Ovary (tissue), 9 donors: ENCODE data around the gene CCDC167. TPM values are rescaled to one million over a fixed set of nuclear protein-coding genes. Genes with fewer than 3 reads are reported as not detected.

Source experiments
- polyA plus RNA-seq, 2 donors: library from polyadenylated mRNA; stranded (reverse); fragments of 200-250 nt in 1 of 2; fragments of 350-450 nt in 1 of 2; fragmentation: Illumina TruSeq in 1 of 2; extraction: RNeasy Lipid Tissue Mini Kit (QIAGEN cat#74804) in 1 of 2; gene quantifications; one replicate each; pipeline ENCODE4 v1.2.3, GENCODE V29; 2013 to 2014
- total RNA-seq, 7 donors: library from RNA; depleted of rRNA in 2 of 7; stranded (reverse); fragments of >200 nt in 2 of 7; fragmentation: NEBNext Ultra II Directional in 3 of 7; extraction: Animal tissue kit (Norgen Biotek cat#: 25700) in 3 of 7; gene quantifications; one replicate each; pipeline versions ENCODE4 v1.1.0 to v1.2.4, GENCODE V29; 2016 to 2023
- donor health status: DM: no; HTN: no; CAD: no; lungs with moderate emphysema.
- donor health status: DM: no; HTN: no; CAD: no.
- donor health status: Bipolar disorder and iron deficiency.
- donor health status: DM: yes; HTN: yes; CAD: no.
- donor health status: DM: no; HTN: no; CAD: no.
- donor health status: DM: yes; HTN: yes; CAD: no.

Gene CCDC167
- total and polyA plus RNA-seq, 9 donors = 4.4 to 21.9 (median 9.0) TPM

Other genes starting within 250 kb of the CCDC167 start
- 10 to 100 TPM in 5 of 7 donors, 1 to 10 TPM in 2; 8.6 to 17.7 (median 12.8) TPM for gene TBC1D22B, start 242.1 kb downstream of the CCDC167 start, total RNA-seq
- 10 to 100 TPM in 1 of 2 donors, 1 to 10 TPM in 1; 7.4 to 12.8 TPM for gene TBC1D22B, start 242.1 kb downstream of the CCDC167 start, polyA plus RNA-seq
- 1 to 10 TPM in 6 of 7 donors, under 1 TPM in 1; 0.48 to 4.6 (median 1.5) TPM for gene TMEM217, start 241.7 kb downstream of the CCDC167 start, total RNA-seq
- gene TMEM217, start 241.7 kb downstream of the CCDC167 start, polyA plus RNA-seq = 1 to 10 TPM in 1 of 2 donors, under 1 TPM in 1; 0.39 to 3.8 TPM
- 10 to 100 TPM in 6 of 7 donors, 1 to 10 TPM in 1; 10.0 to 19.9 (median 17.6) TPM for gene RNF8, start 145.9 kb downstream of the CCDC167 start, total RNA-seq
- 10 to 100 TPM; 15.3 to 27.1 TPM for gene RNF8, start 145.9 kb downstream of the CCDC167 start, polyA plus RNA-seq
- gene CMTR1, start 66.7 kb downstream of the CCDC167 start, total RNA-seq = 10 to 100 TPM; 18.7 to 45.0 (median 38.4) TPM
- 10 to 100 TPM; 27.9 to 42.0 TPM for gene CMTR1, start 66.7 kb downstream of the CCDC167 start, polyA plus RNA-seq
- 10 to 100 TPM in 5 of 7 donors, 1 to 10 TPM in 2; 4.4 to 24.5 (median 11.6) TPM for gene MDGA1, start 198.0 kb upstream of the CCDC167 start, total RNA-seq
- 1 to 10 TPM; 4.8 to 7.0 TPM for gene MDGA1, start 198.0 kb upstream of the CCDC167 start, polyA plus RNA-seq